ENCODE data around the gene GPNMB. TPM values are rescaled to one million over a fixed set of nuclear protein-coding genes. Genes with fewer than 3 reads are reported as not detected.

The GPNMB gene
- total and polyA plus RNA-seq, 2 of the 13 experiments (the other 11 are each of a cell fraction or from before 2014, with no cell fraction given) = 1.1 to 1.6 TPM

DNA sequence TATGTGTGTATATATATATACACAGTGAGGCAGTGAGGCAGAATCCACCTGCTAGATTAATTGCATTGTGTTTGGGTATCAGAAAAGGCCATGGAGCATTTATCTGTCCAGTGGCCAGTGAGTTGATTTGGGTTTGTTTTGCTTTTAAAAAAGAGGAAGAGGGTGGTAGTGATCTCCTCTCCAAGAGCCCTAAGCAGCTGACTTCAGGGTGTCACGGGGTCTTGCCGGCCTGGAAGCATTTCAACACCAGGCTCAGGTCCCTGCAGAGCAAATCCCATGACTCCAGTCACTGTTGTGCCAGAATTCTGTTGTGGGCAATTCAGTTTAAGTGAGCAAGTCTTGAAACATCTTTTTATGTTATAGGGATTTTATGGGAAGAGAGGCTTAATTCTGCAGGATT, 30.6 kb upstream of the GPNMB start:
- no peak overlapping the region for H3K27ac ChIP-seq (ENCODE audit: extremely low read length, insufficient read depth, low read length)
- WGBS (ENCODE audit: low lambda C conversion rate) = 0% methylated on average over 2 of the region's 2 CpGs
- no peak overlapping the region for H2AFZ ChIP-seq (ENCODE audit: low read length)
- H3K9ac ChIP-seq (ENCODE audit: insufficient read depth, low read depth, low read length) = no peak overlapping the region
- no TSS peak for BruUV-seq (replicated peaks)
- peaks cover 0 to 8% of the 10 kb centered on the region in 2 experiments; a peak in 2 of 5 replicates for H3K27me3 ChIP-seq (ENCODE audit: control insufficient read depth in 1 of 2, insufficient read depth in 2 of 2, low read length in 2 of 2)
- no peaks in the 10 kb centered on the region for H3K36me3 ChIP-seq (replicated peaks in 1 of 2; ENCODE audit: control insufficient read depth in 1 of 2, insufficient read depth in 2 of 2, low read length in 2 of 2)
- peaks cover 9% of the 10 kb centered on the region; the same call in 1 of the 2 replicates for H3K4me1 ChIP-seq (ENCODE audit: insufficient read depth, low read length)
- FAIRE-seq = no peak
- in situ Hi-C loops (cut with HindIII; ENCODE audit: extremely low pct_ligation_motif_present, low pct_unique_long_range_greater_than_20kb) = no loop called here
- no peaks in the 10 kb centered on the region for H4K20me1 ChIP-seq (ENCODE audit: insufficient read depth, low read length)
- POLR2A ChIA-PET = no interaction called here
- no peak for ATAC-seq
- DNase-seq (ENCODE audit: low spot score) = no peak
- no peaks in the 10 kb centered on the region for H3K79me2 ChIP-seq (ENCODE audit: insufficient read depth, low read length)
- H3K4me2 ChIP-seq (ENCODE audit: low read depth, low read length) = no peak overlapping the region
- H3K9me3 ChIP-seq (ENCODE audit: low read length) = no peaks in the 10 kb centered on the region
- CTCF ChIA-PET (ENCODE audit: low intra/inter-chr PET ratio, low total read pairs) = no interaction called here
- no peak overlapping the region for H3K4me3 ChIP-seq (replicated peaks in 1 of 3; ENCODE audit: insufficient read depth in 1 of 3, low read depth in 2 of 3, low read length in 3 of 3)
- intact Hi-C loops (cut with micrococcal nuclease; ENCODE audit: unreplicated experiment) = no loop called here
- TF ChIP-seq ZNF17 (CRISPR knock-in tag; IDR thresholded peaks at IDR 0.05) (no peak), ZNF75D (CRISPR knock-in tag; IDR thresholded peaks at IDR 0.05; ENCODE audit: borderline replicate concordance) (no peak), PHF21A (CRISPR knock-in tag; IDR thresholded peaks at IDR 0.05) (no peak), PRPF4 (IDR thresholded peaks at IDR 0.05; ENCODE audit: low read depth, low read length, poor library complexity, severe bottlenecking) (no peak), ASH2L (IDR thresholded peaks at IDR 0.05; ENCODE audit: insufficient read length, low read depth, low read length) (no peak), KAT8 (CRISPR knock-in tag; IDR thresholded peaks at IDR 0.05) (no peak), POLR2AphosphoS2 (IDR thresholded peaks at IDR 0.05; ENCODE audit: low read depth, low read length) (no peak), ZFP90 (CRISPR knock-in tag; IDR thresholded peaks at IDR 0.05; ENCODE audit: borderline replicate concordance) (no peak), ATM (IDR thresholded peaks at IDR 0.05; ENCODE audit: borderline replicate concordance) (no peak), FOSL1 (CRISPR knock-in tag; IDR thresholded peaks at IDR 0.05; ENCODE audit: borderline replicate concordance) (no peak)
- TF ChIP-seq, protein P1, sequence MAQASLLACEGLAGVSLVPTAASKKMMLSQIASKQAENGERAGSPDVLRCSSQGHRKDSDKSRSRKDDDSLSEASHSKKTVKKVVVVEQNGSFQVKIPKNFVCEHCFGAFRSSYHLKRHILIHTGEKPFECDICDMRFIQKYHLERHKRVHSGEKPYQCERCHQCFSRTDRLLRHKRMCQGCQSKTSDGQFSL (CRISPR knock-in tag; IDR thresholded peaks at IDR 0.05) = no peak
- TF ChIP-seq, protein P2, sequence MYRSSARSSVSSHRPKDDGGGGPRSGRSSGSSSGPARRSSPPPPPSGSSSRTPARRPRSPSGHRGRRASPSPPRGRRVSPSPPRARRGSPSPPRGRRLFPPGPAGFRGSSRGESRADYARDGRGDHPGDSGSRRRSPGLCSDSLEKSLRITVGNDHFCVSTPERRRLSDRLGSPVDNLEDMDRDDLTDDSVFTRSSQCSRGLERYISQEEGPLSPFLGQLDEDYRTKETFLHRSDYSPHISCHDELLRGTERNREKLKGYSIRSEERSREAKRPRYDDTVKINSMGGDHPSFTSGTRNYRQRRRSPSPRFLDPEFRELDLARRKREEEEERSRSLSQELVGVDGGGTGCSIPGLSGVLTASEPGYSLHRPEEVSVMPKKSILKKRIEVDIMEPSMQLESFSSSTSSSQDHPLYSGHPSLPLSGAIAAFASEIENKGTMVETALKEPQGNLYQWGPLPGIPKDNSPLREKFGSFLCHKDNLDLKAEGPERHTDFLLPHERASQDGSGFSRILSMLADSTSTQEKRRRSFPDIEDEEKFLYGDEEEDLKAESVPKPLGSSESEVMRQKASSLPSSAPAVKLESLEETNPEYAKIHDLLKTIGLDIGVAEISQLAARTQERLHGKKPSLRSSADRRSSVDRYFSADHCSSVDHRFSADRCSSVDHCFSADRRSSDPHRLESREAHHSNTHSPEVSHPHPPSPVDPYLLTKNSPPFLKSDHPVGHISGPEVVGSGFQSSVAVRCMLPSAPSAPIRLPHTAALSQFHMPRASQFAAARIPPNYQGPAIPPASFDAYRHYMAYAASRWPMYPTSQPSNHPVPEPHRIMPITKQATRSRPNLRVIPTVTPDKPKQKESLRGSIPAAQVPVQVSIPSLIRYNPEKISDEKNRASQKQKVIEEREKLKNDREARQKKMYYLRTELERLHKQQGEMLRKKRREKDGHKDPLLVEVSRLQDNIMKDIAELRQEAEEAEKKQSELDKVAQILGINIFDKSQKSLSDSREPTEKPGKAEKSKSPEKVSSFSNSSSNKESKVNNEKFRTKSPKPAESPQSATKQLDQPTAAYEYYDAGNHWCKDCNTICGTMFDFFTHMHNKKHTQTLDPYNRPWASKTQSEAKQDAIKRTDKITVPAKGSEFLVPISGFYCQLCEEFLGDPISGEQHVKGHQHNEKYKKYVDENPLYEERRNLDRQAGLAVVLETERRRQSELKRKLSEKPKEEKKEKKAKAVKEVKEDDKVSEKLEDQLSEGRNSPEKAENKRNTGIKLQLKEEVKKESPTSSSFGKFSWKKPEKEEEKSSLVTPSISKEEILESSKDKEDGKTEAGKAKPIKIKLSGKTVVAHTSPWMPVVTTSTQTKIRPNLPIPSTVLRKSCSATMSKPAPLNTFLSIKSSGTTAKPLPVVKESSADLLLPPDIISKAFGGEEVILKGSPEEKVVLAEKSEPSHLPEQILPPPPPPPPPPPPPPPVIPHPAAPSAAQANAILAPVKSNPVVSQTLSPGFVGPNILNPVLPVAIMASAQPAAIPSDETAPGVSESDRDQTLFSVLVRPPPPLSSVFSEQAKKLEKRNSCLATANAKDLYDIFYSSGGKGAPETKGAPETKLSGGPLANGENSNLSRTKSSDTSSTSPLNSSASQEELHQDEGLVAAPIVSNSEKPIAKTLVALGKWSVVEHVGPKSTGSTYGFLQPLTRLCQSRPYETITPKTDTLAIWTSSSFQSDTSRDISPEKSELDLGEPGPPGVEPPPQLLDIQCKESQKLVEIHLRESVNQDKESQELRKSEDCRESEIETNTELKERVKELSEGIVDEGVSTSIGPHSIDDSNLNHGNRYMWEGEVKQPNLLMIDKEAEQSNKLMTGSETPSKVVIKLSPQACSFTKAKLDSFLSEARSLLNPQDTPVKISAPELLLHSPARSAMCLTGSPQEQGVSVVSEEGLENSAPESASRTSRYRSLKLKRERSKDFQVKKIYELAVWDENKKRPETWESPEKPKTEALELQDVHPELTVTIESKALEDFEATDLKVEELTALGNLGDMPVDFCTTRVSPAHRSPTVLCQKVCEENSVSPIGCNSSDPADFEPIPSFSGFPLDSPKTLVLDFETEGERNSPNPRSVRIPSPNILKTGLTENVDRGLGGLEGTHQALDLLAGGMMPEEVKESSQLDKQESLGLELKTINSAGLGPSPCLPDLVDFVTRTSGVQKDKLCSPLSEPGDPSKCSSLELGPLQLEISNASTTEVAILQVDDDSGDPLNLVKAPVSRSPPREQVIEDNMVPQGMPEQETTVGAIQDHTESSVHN (CRISPR knock-in tag; IDR thresholded peaks at IDR 0.05) = no peak
- TF ChIP-seq, protein P3, sequence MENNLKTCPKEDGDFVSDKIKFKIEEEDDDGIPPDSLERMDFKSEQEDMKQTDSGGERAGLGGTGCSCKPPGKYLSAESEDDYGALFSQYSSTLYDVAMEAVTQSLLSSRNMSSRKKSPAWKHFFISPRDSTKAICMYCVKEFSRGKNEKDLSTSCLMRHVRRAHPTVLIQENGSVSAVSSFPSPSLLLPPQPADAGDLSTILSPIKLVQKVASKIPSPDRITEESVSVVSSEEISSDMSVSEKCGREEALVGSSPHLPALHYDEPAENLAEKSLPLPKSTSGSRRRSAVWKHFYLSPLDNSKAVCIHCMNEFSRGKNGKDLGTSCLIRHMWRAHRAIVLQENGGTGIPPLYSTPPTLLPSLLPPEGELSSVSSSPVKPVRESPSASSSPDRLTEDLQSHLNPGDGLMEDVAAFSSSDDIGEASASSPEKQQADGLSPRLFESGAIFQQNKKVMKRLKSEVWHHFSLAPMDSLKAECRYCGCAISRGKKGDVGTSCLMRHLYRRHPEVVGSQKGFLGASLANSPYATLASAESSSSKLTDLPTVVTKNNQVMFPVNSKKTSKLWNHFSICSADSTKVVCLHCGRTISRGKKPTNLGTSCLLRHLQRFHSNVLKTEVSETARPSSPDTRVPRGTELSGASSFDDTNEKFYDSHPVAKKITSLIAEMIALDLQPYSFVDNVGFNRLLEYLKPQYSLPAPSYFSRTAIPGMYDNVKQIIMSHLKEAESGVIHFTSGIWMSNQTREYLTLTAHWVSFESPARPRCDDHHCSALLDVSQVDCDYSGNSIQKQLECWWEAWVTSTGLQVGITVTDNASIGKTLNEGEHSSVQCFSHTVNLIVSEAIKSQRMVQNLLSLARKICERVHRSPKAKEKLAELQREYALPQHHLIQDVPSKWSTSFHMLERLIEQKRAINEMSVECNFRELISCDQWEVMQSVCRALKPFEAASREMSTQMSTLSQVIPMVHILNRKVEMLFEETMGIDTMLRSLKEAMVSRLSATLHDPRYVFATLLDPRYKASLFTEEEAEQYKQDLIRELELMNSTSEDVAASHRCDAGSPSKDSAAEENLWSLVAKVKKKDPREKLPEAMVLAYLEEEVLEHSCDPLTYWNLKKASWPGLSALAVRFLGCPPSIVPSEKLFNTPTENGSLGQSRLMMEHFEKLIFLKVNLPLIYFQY (CRISPR knock-in tag; IDR thresholded peaks at IDR 0.05; ENCODE audit: borderline replicate concordance) = no peak

Data from HepG2 (cell line).